ACC112 (cell line): ENCODE results near the gene STX5.
"Not testable (repeated sequence)": the region's sequence is repeated elsewhere in the genome, so short reads cannot be mapped to it uniquely, and the experiment has no call there.

Experiments used
- H2AFZ ChIP-seq: fragments of 200-600 bp; sonication (generic); one replicate; pipeline ENCODE4 v1.6.0; 2017; ENCODE audit warnings: antibody characterized with exemption, low read length; ENCODE audit not compliant: unreplicated experiment
- H3K27ac ChIP-seq: fragments of 200-600 bp; sonication (generic); 2 replicates; pipeline ENCODE4 v1.5.1; 2014; ENCODE audit warnings: low read depth, mild to moderate bottlenecking, antibody characterized with exemption, low read length, moderate library complexity
- H3K27me3 ChIP-seq: fragments of 200-600 bp; sonication (generic); 2 replicates; pipeline ENCODE4 v1.6.1; 2014; ENCODE audit warnings: mild to moderate bottlenecking, antibody characterized with exemption, low read length, moderate library complexity, mixed read lengths; ENCODE audit not compliant: insufficient read depth
- H3K36me3 ChIP-seq: fragments of 200-600 bp; sonication (generic); 2 replicates; pipeline ENCODE4 v1.6.1; 2016; ENCODE audit warnings: mild to moderate bottlenecking, antibody characterized with exemption, low read length, moderate library complexity, mixed read lengths; ENCODE audit not compliant: insufficient read depth
- H3K4me1 ChIP-seq: fragments of 200-600 bp; sonication (generic); one replicate; pipeline ENCODE4 v1.6.1; 2016; ENCODE audit warnings: low read length, mixed read lengths; ENCODE audit not compliant: insufficient read depth, unreplicated experiment, control insufficient read depth
- H3K4me3 ChIP-seq: fragments of 200-600 bp; sonication (generic); 2 replicates; pipeline ENCODE4 v1.5.1; 2014; ENCODE audit warnings: mild to moderate bottlenecking, low read depth, low read length
- H3K79me2 ChIP-seq: fragments of 200-600 bp; sonication (generic); one replicate; pipeline ENCODE4 v1.6.0; 2016; ENCODE audit warnings: low read length; ENCODE audit not compliant: control insufficient read depth, unreplicated experiment, insufficient read depth

Gene STX5

GRCh38 chr11:62861564-62862192, 29.8 kb upstream of the STX5 start:
- H2AFZ ChIP-seq, H3K4me3 ChIP-seq, H3K36me3 ChIP-seq, H3K27ac ChIP-seq, H3K27me3 ChIP-seq: not testable (repeated sequence)
- Histone ChIP-seq H3K4me1 (peaks cover 18% of the 10 kb centered on the region), H3K79me2 (peaks cover 72% of the 10 kb centered on the region)

GRCh38 chr11:62860835-62861563, 29.1 kb upstream of the STX5 start:
- Histone ChIP-seq H3K79me2 (peaks cover 74% of the 10 kb centered on the region), H3K4me3 (no peak overlapping the region), H3K36me3 (no peaks in the 10 kb centered on the region)

GRCh38 chr11:62859281-62859703, 27.4 kb upstream of the STX5 start:
- H3K27me3 ChIP-seq, H3K27ac ChIP-seq, H3K4me3 ChIP-seq, H2AFZ ChIP-seq: not testable (repeated sequence)
- Histone ChIP-seq H3K79me2 (peaks cover 75% of the 10 kb centered on the region), H3K36me3 (peaks cover 10% of the 10 kb centered on the region), H3K4me1 (peaks cover 18% of the 10 kb centered on the region)

More at GRCh38 chr11:62860835-62861563, 29.1 kb upstream of the STX5 start:
- Histone ChIP-seq H3K4me1 (peaks cover 18% of the 10 kb centered on the region), H2AFZ (no peak overlapping the region), H3K27ac (no peak overlapping the region), H3K27me3 (no peaks in the 10 kb centered on the region)

GRCh38 chr11:62858201-62858600, 26.4 kb upstream of the STX5 start:
- Histone ChIP-seq H3K27ac (no peak overlapping the region), H3K4me3 (peak overlapping the region; percentile 88), H3K27me3 (no peaks in the 10 kb centered on the region), H3K79me2 (peaks cover 76% of the 10 kb centered on the region), H3K4me1 (peaks cover 23% of the 10 kb centered on the region), H3K36me3 (peaks cover 21% of the 10 kb centered on the region), H2AFZ (no peak overlapping the region)

- no peaks in the 10 kb centered on the region for H3K27me3 ChIP-seq
- peaks cover 76% of the 10 kb centered on the region for H3K79me2 ChIP-seq
- peak overlapping the region; percentile 88 for H3K4me3 ChIP-seq
- no peak overlapping the region for H3K27ac ChIP-seq
- no peak overlapping the region for H2AFZ ChIP-seq
- H3K4me1 ChIP-seq: peaks cover 29% of the 10 kb centered on the region
- H3K36me3 ChIP-seq: peaks cover 27% of the 10 kb centered on the region
Measured at GRCh38 chr11:62857541-62857982, 25.7 kb upstream of the STX5 start.

- Histone ChIP-seq H3K4me3 (peak overlapping the region; percentile 88), H3K4me1 (peaks cover 32% of the 10 kb centered on the region), H3K27ac (peak overlapping the region; percentile 61), H3K36me3 (peaks cover 37% of the 10 kb centered on the region), H2AFZ (peak overlapping the region; percentile 89), H3K27me3 (no peaks in the 10 kb centered on the region), H3K79me2 (peaks cover 72% of the 10 kb centered on the region)
Measured at GRCh38 chr11:62856333-62856895, 24.6 kb upstream of the STX5 start.

GRCh38 chr11:62855571-62856332, 23.9 kb upstream of the STX5 start:
- H3K27ac ChIP-seq: peak overlapping the region; percentile 61
- peaks cover 32% of the 10 kb centered on the region for H3K4me1 ChIP-seq
- peak overlapping the region; percentile 88 for H3K4me3 ChIP-seq
- peaks cover 65% of the 10 kb centered on the region for H3K79me2 ChIP-seq
- peaks cover 37% of the 10 kb centered on the region for H3K36me3 ChIP-seq
- H2AFZ ChIP-seq: peak overlapping the region; percentile 89
- no peaks in the 10 kb centered on the region for H3K27me3 ChIP-seq

GRCh38 chr11:62854825-62855570, 23.1 kb upstream of the STX5 start:
- H3K36me3 ChIP-seq: peaks cover 37% of the 10 kb centered on the region

GRCh38 chr11:62854013-62854824, 22.4 kb upstream of the STX5 start:
- Histone ChIP-seq H3K27ac (peak overlapping the region; percentile 56), H3K4me3 (peak overlapping the region; percentile 88), H3K79me2 (peaks cover 61% of the 10 kb centered on the region), H3K4me1 (peaks cover 32% of the 10 kb centered on the region), H3K27me3 (no peaks in the 10 kb centered on the region), H3K36me3 (peaks cover 37% of the 10 kb centered on the region), H2AFZ (no peak overlapping the region)

More at GRCh38 chr11:62854825-62855570, 23.1 kb upstream of the STX5 start:
- Histone ChIP-seq H2AFZ (no peak overlapping the region), H3K27me3 (no peaks in the 10 kb centered on the region), H3K4me3 (peak overlapping the region; percentile 88), H3K27ac (peak overlapping the region; percentile 56), H3K4me1 (peaks cover 32% of the 10 kb centered on the region), H3K79me2 (peaks cover 65% of the 10 kb centered on the region)
